PC-9 (cell line): ENCODE results near the gene A4GALT. TPM values are rescaled to one million over a fixed set of nuclear protein-coding genes. Genes with fewer than 3 reads are reported as not detected.

Experiments
- BruUV-seq: library from RNA; stranded (reverse); fragments of 400-500 nt; replicated peaks from 2 replicates; lab custom pipeline; 2021; lab: Mats Ljungman, UMichigan
- CTCF ChIA-PET: fragments of 300-600 bp; sonication (Branson Sonifier 250); formaldehyde crosslinking; loops from one replicate; lab custom pipeline; 2022; ENCODE audit warnings: antibody characterized with exemption; lab: Charles Lee
- POLR2A ChIA-PET: fragments of 300-600 bp; sonication (Branson Sonifier 250); formaldehyde crosslinking; loops from one replicate; lab custom pipeline; 2022; ENCODE audit warnings: antibody characterized with exemption; ENCODE audit not compliant: unreplicated experiment; lab: Charles Lee
- DNase-seq, 2 experiments: peaks; one replicate each; pipeline versions ENCODE4 v3.0.0 to v3.0.0-alpha.2; 2015 to 2022; ENCODE audit warnings: mixed read lengths in 1 of 2
- H2AFZ ChIP-seq: fragments of 200-600 bp; sonication (generic); 2 replicates; pipeline ENCODE4 v1.8.1; 2017; ENCODE audit warnings: antibody characterized with exemption
- H3F3A ChIP-seq: fragments of 200-600 bp; sonication (generic); 2 replicates; pipeline ENCODE4 v1.8.1; 2017; ENCODE audit warnings: antibody characterized with exemption, mild to moderate bottlenecking, low read depth; ENCODE audit not compliant: insufficient read depth
- H3K27ac ChIP-seq: fragments of 200-600 bp; sonication (generic); 2 replicates; pipeline ENCODE4 v1.6.1; 2016; ENCODE audit warnings: mixed run types
- H3K27me3 ChIP-seq: fragments of 200-600 bp; sonication (generic); 2 replicates; pipeline ENCODE4 v1.6.1; 2016; ENCODE audit warnings: low read depth, mixed run types; ENCODE audit not compliant: insufficient read depth
- H3K36me3 ChIP-seq: fragments of 200-600 bp; sonication (generic); 2 replicates; pipeline ENCODE4 v1.6.1; 2016; ENCODE audit warnings: low read depth, mixed run types
- H3K4me1 ChIP-seq: fragments of 200-600 bp; sonication (generic); replicated peaks from 2 replicates; pipeline ENCODE4 v1.6.1; 2016; ENCODE audit warnings: mixed run types; ENCODE audit not compliant: insufficient read depth
- H3K4me2 ChIP-seq: fragments of 200-600 bp; sonication (generic); 2 replicates; pipeline ENCODE4 v1.6.1; 2017; ENCODE audit warnings: mixed run types
- H3K4me3 ChIP-seq: fragments of 200-600 bp; sonication (generic); 2 replicates; pipeline ENCODE4 v1.6.1; 2016; ENCODE audit warnings: mixed run types
- H3K79me2 ChIP-seq: fragments of 200-600 bp; sonication (generic); 2 replicates; pipeline ENCODE4 v1.6.1; 2017; ENCODE audit warnings: low read depth, mixed run types
- H3K9me2 ChIP-seq: fragments of 200-600 bp; sonication (generic); 2 replicates; pipeline ENCODE4 v1.8.1; 2017; ENCODE audit warnings: mild to moderate bottlenecking; ENCODE audit not compliant: insufficient read depth
- H3K9me3 ChIP-seq: fragments of 200-600 bp; sonication (generic); 2 replicates; pipeline ENCODE4 v1.8.1; 2016; ENCODE audit warnings: low read depth; ENCODE audit not compliant: insufficient read depth
- H4K20me1 ChIP-seq: fragments of 200-600 bp; sonication (generic); 2 replicates; pipeline ENCODE4 v1.8.1; 2017; ENCODE audit not compliant: insufficient read depth
- EZH2 ChIP-seq: fragments of 200-600 bp; sonication (generic); IDR thresholded peaks from 2 replicates; pipeline ENCODE4 v1.8.0; 2017; ENCODE audit warnings: antibody characterized with exemption, low read depth
- intact Hi-C: fragments of 100-400 bp; cut with micrococcal nuclease; formaldehyde crosslinking; loops from one replicate; pipeline ENCODE4 v1.10.0; 2022; ENCODE audit not compliant: unreplicated experiment
- total RNA-seq: library from RNA; stranded (reverse); gene quantifications from 2 replicates; pipeline ENCODE4 v1.2.3, GENCODE V29; 2021
- TF ChIP-seq, protein P1 (sequence below): fragments of 200-600 bp; sonication (generic); conservative IDR thresholded peaks from 2 replicates; pipeline ENCODE4 v1.6.1; 2017; ENCODE audit warnings: mixed run types, antibody characterized with exemption, mild to moderate bottlenecking, moderate library complexity

Gene A4GALT
- total RNA-seq, 1 experiment from 2014 or later, result 17.1 TPM

DNA sequence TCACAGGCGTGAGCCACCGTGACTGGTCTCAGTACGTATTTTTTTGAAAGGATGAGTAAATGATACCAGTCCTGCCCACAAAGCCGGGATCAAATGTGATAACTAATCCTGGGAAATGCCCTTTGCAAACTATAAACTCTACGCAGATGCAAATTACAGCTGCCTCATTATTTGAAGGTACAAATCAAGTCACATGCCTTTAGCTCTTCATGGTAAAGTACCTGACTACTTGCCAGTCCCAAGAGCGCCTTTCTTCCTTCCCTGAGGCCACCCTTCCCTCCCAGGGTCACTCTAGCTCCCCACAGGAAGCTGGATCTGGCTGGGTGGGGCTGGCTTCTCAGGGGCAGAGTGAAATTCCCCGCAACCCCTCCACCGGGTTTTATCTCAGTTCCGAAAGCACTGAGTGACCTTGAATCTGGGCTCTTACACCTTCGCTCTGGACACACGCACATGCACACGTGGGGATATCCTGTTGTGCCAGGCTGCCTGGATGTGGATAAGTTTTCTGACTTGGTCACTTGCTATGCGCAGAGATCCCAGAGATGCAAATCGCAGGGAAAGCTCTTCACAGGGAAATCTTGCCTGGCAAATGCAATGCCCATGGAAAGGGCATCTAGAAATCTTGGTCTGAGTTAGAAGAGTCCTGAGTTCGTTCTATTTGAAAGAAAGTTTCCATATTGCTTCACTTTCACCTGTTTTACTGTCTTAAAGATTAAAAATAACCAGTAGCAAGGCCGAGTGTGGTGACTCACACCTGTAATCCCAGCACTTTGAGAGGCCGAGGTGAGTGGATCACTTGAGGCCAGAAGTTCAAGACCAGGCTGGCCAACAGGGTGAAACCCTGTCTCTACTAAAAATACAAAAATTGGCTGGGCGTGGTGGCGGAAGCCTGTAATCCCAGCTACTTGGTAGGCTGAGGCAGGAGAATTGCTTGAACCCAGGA, 8.5 kb downstream of the A4GALT start:
- no peak overlapping the region for H2AFZ ChIP-seq
- ChIA-PET CTCF (no interaction called here), POLR2A (no interaction called here)
- BruUV-seq, result no TSS peak
- no peaks in the 10 kb centered on the region for H3K9me2 ChIP-seq
- intact Hi-C loops, result no loop called here
- no peak overlapping the region for H3K27ac ChIP-seq
- no peaks in the 10 kb centered on the region for H3F3A ChIP-seq
- no peaks in the 10 kb centered on the region for H3K27me3 ChIP-seq
- H3K4me3 ChIP-seq, result no peak overlapping the region
- H3K9me3 ChIP-seq, result peaks cover 6% of the 10 kb centered on the region; the same call in 1 of the 2 replicates
- no peak overlapping the region for H3K4me2 ChIP-seq
- no peaks in the 10 kb centered on the region for H3K79me2 ChIP-seq
- H3K36me3 ChIP-seq, result no peaks in the 10 kb centered on the region
- no peak for DNase-seq
- no peak for TF ChIP-seq EZH2
- TF ChIP-seq, protein P1, sequence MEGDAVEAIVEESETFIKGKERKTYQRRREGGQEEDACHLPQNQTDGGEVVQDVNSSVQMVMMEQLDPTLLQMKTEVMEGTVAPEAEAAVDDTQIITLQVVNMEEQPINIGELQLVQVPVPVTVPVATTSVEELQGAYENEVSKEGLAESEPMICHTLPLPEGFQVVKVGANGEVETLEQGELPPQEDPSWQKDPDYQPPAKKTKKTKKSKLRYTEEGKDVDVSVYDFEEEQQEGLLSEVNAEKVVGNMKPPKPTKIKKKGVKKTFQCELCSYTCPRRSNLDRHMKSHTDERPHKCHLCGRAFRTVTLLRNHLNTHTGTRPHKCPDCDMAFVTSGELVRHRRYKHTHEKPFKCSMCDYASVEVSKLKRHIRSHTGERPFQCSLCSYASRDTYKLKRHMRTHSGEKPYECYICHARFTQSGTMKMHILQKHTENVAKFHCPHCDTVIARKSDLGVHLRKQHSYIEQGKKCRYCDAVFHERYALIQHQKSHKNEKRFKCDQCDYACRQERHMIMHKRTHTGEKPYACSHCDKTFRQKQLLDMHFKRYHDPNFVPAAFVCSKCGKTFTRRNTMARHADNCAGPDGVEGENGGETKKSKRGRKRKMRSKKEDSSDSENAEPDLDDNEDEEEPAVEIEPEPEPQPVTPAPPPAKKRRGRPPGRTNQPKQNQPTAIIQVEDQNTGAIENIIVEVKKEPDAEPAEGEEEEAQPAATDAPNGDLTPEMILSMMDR, result no peak
- H3K4me1 ChIP-seq, result peaks cover 3% of the 10 kb centered on the region; the same call in 1 of the 2 replicates
- no peaks in the 10 kb centered on the region for H4K20me1 ChIP-seq

DNA sequence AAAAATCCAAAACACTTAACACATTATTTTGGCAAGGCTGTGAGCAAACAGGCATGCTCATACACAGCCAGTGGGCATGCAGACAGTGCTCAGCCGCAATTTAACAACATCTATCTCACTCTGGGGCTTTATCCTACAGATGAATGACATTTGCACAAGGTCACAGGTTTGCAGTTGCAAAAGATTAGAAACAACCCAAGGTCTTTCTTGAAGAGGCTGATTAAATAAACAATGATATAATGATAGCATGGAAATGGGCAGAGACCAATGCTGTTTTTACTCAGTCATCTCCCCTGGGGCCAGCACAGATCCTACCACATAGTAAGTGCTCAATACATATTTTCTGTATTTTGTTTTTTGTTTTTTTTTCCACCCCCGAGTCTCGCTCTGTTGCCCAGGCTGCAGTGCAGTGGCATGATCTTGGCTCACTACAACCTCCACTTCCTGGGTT, 9.4 kb downstream of the A4GALT start:
- no peak overlapping the region for H3K4me3 ChIP-seq
- H3K4me1 ChIP-seq, result no peaks in the 10 kb centered on the region
- no peaks in the 10 kb centered on the region for H3K79me2 ChIP-seq
- H3K27me3 ChIP-seq, result no peaks in the 10 kb centered on the region
- POLR2A ChIA-PET, result no interaction called here
- CTCF ChIA-PET, result no interaction called here
- H3F3A ChIP-seq, result no peaks in the 10 kb centered on the region
- H2AFZ ChIP-seq, result no peak overlapping the region
- peaks cover 6% of the 10 kb centered on the region; the same call in 1 of the 2 replicates for H3K9me3 ChIP-seq
- intact Hi-C loops, result no loop called here
- DNase-seq, result no peak
- H3K36me3 ChIP-seq, result no peaks in the 10 kb centered on the region
- no peak for TF ChIP-seq EZH2
- H3K9me2 ChIP-seq, result no peaks in the 10 kb centered on the region
- H4K20me1 ChIP-seq, result no peaks in the 10 kb centered on the region
- H3K27ac ChIP-seq, result no peak overlapping the region
- no peak overlapping the region for H3K4me2 ChIP-seq
- no TSS peak for BruUV-seq

GRCh38 chr22:42708417-42708816, 12.3 kb downstream of the A4GALT start:
- Histone ChIP-seq H3K4me2 (no peak overlapping the region), H3K9me3 (peaks cover 6% of the 10 kb centered on the region; the same call in 1 of the 2 replicates), H3K27me3 (no peaks in the 10 kb centered on the region), H3F3A (no peaks in the 10 kb centered on the region; the same call in 1 of the 2 replicates), H3K4me3 (no peak overlapping the region), H3K36me3 (no peaks in the 10 kb centered on the region), H3K79me2 (no peaks in the 10 kb centered on the region), H3K9me2 (no peaks in the 10 kb centered on the region), H2AFZ (no peak overlapping the region), H4K20me1 (no peaks in the 10 kb centered on the region), H3K4me1 (no peaks in the 10 kb centered on the region), H3K27ac (no peak overlapping the region)
- CTCF ChIA-PET, result no interaction called here
- no TSS peak for BruUV-seq
- POLR2A ChIA-PET, result no interaction called here
- intact Hi-C loops, result no loop called here
- DNase-seq, result no peak
- TF ChIP-seq, protein P1, result no peak
- TF ChIP-seq EZH2, result no peak
